H9 (cell line): ENCODE results near the gene C1QTNF9B. TPM values are rescaled to one million over a fixed set of nuclear protein-coding genes. Genes with fewer than 3 reads are reported as not detected.

Experiments
- DNase-seq: peaks from one replicate; pipeline ENCODE4 v3.0.0-alpha.2; 2017
- H2AFZ ChIP-seq: one replicate; pipeline ENCODE4 v1.6.1; 2013; ENCODE audit warnings: mild to moderate bottlenecking, low read length, control low read depth, moderate library complexity
- H2AK5ac ChIP-seq: 2 replicates; pipeline ENCODE4 v1.6.1; 2013; ENCODE audit warnings: low read length, control low read depth, mixed read lengths; ENCODE audit not compliant: insufficient read length
- H2BK120ac ChIP-seq: one replicate; pipeline ENCODE4 v1.6.1; 2013; ENCODE audit warnings: low read depth, mild to moderate bottlenecking, low read length, control low read depth, inconsistent platforms; ENCODE audit not compliant: poor library complexity, severe bottlenecking
- H2BK12ac ChIP-seq: 2 replicates; pipeline ENCODE4 v1.6.1; 2013; ENCODE audit warnings: low read length, control low read depth, mixed read lengths, low read depth; ENCODE audit not compliant: insufficient read length
- H2BK15ac ChIP-seq: 2 replicates; pipeline ENCODE4 v1.6.1; 2013; ENCODE audit warnings: low read depth, low read length, control low read depth
- H2BK20ac ChIP-seq: one replicate; pipeline ENCODE4 v1.6.1; 2013; ENCODE audit warnings: low read depth, mild to moderate bottlenecking, low read length, control low read depth, inconsistent platforms; ENCODE audit not compliant: poor library complexity, severe bottlenecking
- H2BK5ac ChIP-seq: 2 replicates; pipeline ENCODE4 v1.6.1; 2013; ENCODE audit warnings: low read length, control low read depth, mixed read lengths; ENCODE audit not compliant: insufficient read length
- H3K14ac ChIP-seq: 2 replicates; pipeline ENCODE4 v1.6.1; 2013; ENCODE audit warnings: low read length, control low read depth; ENCODE audit not compliant: insufficient read depth
- H3K18ac ChIP-seq: 2 replicates; pipeline ENCODE4 v1.6.1; 2013; ENCODE audit warnings: low read depth, mild to moderate bottlenecking, mixed read lengths, low read length, control low read depth; ENCODE audit not compliant: insufficient read length
- H3K23ac ChIP-seq: 2 replicates; pipeline ENCODE4 v1.6.1; 2013; ENCODE audit warnings: low read length, control low read depth, mixed read lengths, low read depth; ENCODE audit not compliant: insufficient read length
- H3K23me2 ChIP-seq: 2 replicates; pipeline ENCODE4 v1.6.1; 2013; ENCODE audit warnings: low read depth, mild to moderate bottlenecking, mixed read lengths, low read length, control low read depth; ENCODE audit not compliant: insufficient read length, poor library complexity, severe bottlenecking
- H3K27ac ChIP-seq: 2 replicates; pipeline ENCODE4 v1.5.1; 2013; ENCODE audit warnings: low read length, control low read depth, mixed read lengths, low read depth; ENCODE audit not compliant: insufficient read length
- H3K27me3 ChIP-seq: 2 replicates; pipeline ENCODE4 v1.6.1; 2013; ENCODE audit warnings: low read length, control low read depth, inconsistent platforms; ENCODE audit not compliant: insufficient read depth
- H3K4ac ChIP-seq: 2 replicates; pipeline ENCODE4 v1.6.1; 2013; ENCODE audit warnings: low read depth, mild to moderate bottlenecking, control low read depth, inconsistent platforms, low read length, moderate library complexity
- H3K4me1 ChIP-seq: 2 replicates; pipeline ENCODE4 v1.6.1; 2013; ENCODE audit warnings: low read length, control low read depth, inconsistent platforms; ENCODE audit not compliant: insufficient read depth
- H3K4me2 ChIP-seq: 2 replicates; pipeline ENCODE4 v1.6.1; 2013; ENCODE audit warnings: low read length, control low read depth, mixed read lengths; ENCODE audit not compliant: insufficient read length, insufficient read depth
- H3K56ac ChIP-seq: 2 replicates; pipeline ENCODE4 v1.6.1; 2013; ENCODE audit warnings: low read depth, mild to moderate bottlenecking, mixed read lengths, low read length, control low read depth; ENCODE audit not compliant: insufficient read length
- H3K79me1 ChIP-seq: 2 replicates; pipeline ENCODE4 v1.6.1; 2013; ENCODE audit warnings: low read depth, mild to moderate bottlenecking, moderate library complexity, low read length, control low read depth, inconsistent platforms; ENCODE audit not compliant: insufficient read depth, poor library complexity, severe bottlenecking
- H3K79me2 ChIP-seq: 2 replicates; pipeline ENCODE4 v1.6.1; 2013; ENCODE audit warnings: low read length, control low read depth, inconsistent platforms; ENCODE audit not compliant: insufficient read depth
- H3K9ac ChIP-seq: 2 replicates; pipeline ENCODE4 v1.6.1; 2013; ENCODE audit warnings: low read length, control low read depth, mixed read lengths; ENCODE audit not compliant: insufficient read length; ENCODE audit errors: extremely low read depth
- H3K9me3 ChIP-seq: one replicate; pipeline ENCODE4 v1.6.1; 2013; ENCODE audit warnings: low read depth, low read length, inconsistent platforms; ENCODE audit not compliant: control insufficient read depth
- H3T11ph ChIP-seq: one replicate; pipeline ENCODE4 v1.6.1; 2013; ENCODE audit warnings: mild to moderate bottlenecking, low read length, control low read depth, inconsistent platforms
- H4K20me1 ChIP-seq: one replicate; pipeline ENCODE4 v1.6.1; 2013; ENCODE audit not compliant: control insufficient read depth, insufficient read length, insufficient read depth
- H4K5ac ChIP-seq: 2 replicates; pipeline ENCODE4 v1.6.1; 2013; ENCODE audit warnings: low read depth, mild to moderate bottlenecking, mixed read lengths, low read length, control low read depth; ENCODE audit not compliant: insufficient read length
- H4K8ac ChIP-seq: replicated peaks from 2 replicates; pipeline ENCODE4 v1.6.1; 2013; ENCODE audit warnings: low read length, control low read depth, mixed read lengths, low read depth; ENCODE audit not compliant: insufficient read length
- H4K91ac ChIP-seq: 2 replicates; pipeline ENCODE4 v1.6.1; 2013; ENCODE audit warnings: low read depth, mild to moderate bottlenecking, moderate library complexity, mixed read lengths, low read length, control low read depth; ENCODE audit not compliant: insufficient read length
- H3K27ac Mint-ChIP-seq, 3 experiments: 2 replicates in 2 of 3; 3 replicates in 1 of 3; pipeline ENCODE4 v1.8.0; 2020 to 2021; ENCODE audit warnings: mixed read lengths in 3 of 3, mild to moderate bottlenecking in 1 of 3, moderate library complexity in 1 of 3
- H3K27me3 Mint-ChIP-seq: 2 replicates; pipeline ENCODE4 v1.8.0; 2021; ENCODE audit warnings: low read depth, mild to moderate bottlenecking, moderate library complexity, mixed read lengths
- H3K36me3 Mint-ChIP-seq, 3 experiments: 2 replicates in 2 of 3; 3 replicates in 1 of 3; pipeline ENCODE4 v1.8.0; 2020 to 2021; ENCODE audit warnings: low read depth in 3 of 3, mixed read lengths in 3 of 3; ENCODE audit not compliant: insufficient read depth in 1 of 3
- H3K4me1 Mint-ChIP-seq, 2 experiments: 2 replicates each; pipeline ENCODE4 v1.8.0; 2020; ENCODE audit warnings: mixed read lengths in 2 of 2
- H3K4me3 Mint-ChIP-seq, 2 experiments: 2 replicates in 1 of 2; 3 replicates in 1 of 2; pipeline ENCODE4 v1.8.0; 2020 to 2021; ENCODE audit warnings: mild to moderate bottlenecking in 2 of 2, mixed read lengths in 2 of 2, moderate library complexity in 1 of 2
- H3K9me3 Mint-ChIP-seq, 2 experiments: 2 replicates in 1 of 2; 3 replicates in 1 of 2; pipeline ENCODE4 v1.8.0; 2020; ENCODE audit warnings: mild to moderate bottlenecking in 2 of 2, mixed read lengths in 2 of 2, moderate library complexity in 1 of 2
- WGBS: extraction: QIAGEN DNeasy Blood & Tissue Kit; methylation state at CpG from one replicate; pipeline ENCODE4 v1.1.7; 2013; ENCODE audit warnings: missing lambda C conversion rate, low lambda C conversion rate, mixed read lengths; ENCODE audit not compliant: insufficient read length; ENCODE audit errors: extremely low coverage; 5-methylcytosine and 5-hydroxymethylcytosine counted together
- total RNA-seq: library from RNA; stranded (reverse); gene quantifications from 2 replicates; pipeline ENCODE4 v1.2.1, GENCODE V29; 2021
- TF ChIP-seq, protein P1 (sequence below): fragments of 200-600 bp; sonication (generic); conservative IDR thresholded peaks from 3 replicates; pipeline ENCODE4 v1.8.0; 2021; ENCODE audit warnings: antibody characterized with exemption, mild to moderate bottlenecking

Gene C1QTNF9B
- total RNA-seq, 1 experiment from 2014 or later = not detected

DNA sequence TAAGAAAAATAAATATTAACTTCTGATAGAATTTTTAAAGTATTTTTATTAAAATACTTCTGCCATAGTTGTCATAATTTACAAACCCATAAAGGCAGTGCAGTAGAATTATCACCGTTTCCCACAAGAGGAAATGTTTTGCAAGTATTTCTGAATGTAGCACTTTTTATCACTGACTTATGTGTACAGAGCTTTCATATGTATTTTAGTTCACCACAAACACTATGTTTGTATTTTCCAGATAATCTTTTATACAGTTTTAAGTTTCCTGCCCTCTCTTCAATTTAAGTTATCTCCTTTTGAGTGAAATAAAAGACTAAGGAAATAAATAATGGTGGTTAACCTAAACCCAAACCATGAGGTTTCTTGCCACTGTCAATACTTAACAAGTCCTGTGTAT, 32.3 kb downstream of the C1QTNF9B start:
- no peaks in the 10 kb centered on the region for H3K79me1 ChIP-seq
- no peak for DNase-seq
- Mint-ChIP-seq H3K4me3 (no peak overlapping the region), H3K36me3 (peaks cover 0 to 3% (median 0%) of the 10 kb centered on the region in 3 experiments; a peak in 2 of 7 replicates), H3K9me3 (no peaks in the 10 kb centered on the region), H3K27me3 (no peaks in the 10 kb centered on the region), H3K27ac (no peak overlapping the region), H3K4me1 (no peaks in the 10 kb centered on the region)
- no peak overlapping the region for H3K18ac ChIP-seq
- no peak overlapping the region for H4K91ac ChIP-seq
- no peaks in the 10 kb centered on the region for H3K4me1 ChIP-seq
- H2BK20ac ChIP-seq = no peak overlapping the region
- no peak overlapping the region for H3K56ac ChIP-seq
- H2BK12ac ChIP-seq = no peak overlapping the region
- H4K8ac ChIP-seq = no peak overlapping the region
- no peak overlapping the region for H3K4me2 ChIP-seq
- no CpG with 5 or more reads among the region's 1 CpG for WGBS
- H3K27ac ChIP-seq = no peak overlapping the region
- H2AK5ac ChIP-seq = no peak overlapping the region
- no peak overlapping the region for H2BK5ac ChIP-seq
- no peak overlapping the region for H2BK120ac ChIP-seq
- no peak overlapping the region for H3K9ac ChIP-seq
- no peak overlapping the region for H4K5ac ChIP-seq
- H3K4ac ChIP-seq = no peak overlapping the region
- H3K23me2 ChIP-seq = no peaks in the 10 kb centered on the region
- no peak overlapping the region for H2BK15ac ChIP-seq
- H3K79me2 ChIP-seq = no peaks in the 10 kb centered on the region
- TF ChIP-seq, protein P1, sequence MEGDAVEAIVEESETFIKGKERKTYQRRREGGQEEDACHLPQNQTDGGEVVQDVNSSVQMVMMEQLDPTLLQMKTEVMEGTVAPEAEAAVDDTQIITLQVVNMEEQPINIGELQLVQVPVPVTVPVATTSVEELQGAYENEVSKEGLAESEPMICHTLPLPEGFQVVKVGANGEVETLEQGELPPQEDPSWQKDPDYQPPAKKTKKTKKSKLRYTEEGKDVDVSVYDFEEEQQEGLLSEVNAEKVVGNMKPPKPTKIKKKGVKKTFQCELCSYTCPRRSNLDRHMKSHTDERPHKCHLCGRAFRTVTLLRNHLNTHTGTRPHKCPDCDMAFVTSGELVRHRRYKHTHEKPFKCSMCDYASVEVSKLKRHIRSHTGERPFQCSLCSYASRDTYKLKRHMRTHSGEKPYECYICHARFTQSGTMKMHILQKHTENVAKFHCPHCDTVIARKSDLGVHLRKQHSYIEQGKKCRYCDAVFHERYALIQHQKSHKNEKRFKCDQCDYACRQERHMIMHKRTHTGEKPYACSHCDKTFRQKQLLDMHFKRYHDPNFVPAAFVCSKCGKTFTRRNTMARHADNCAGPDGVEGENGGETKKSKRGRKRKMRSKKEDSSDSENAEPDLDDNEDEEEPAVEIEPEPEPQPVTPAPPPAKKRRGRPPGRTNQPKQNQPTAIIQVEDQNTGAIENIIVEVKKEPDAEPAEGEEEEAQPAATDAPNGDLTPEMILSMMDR = no peak
- H2AFZ ChIP-seq = no peak overlapping the region
- H3K14ac ChIP-seq = no peak overlapping the region
- H3K9me3 ChIP-seq = no peaks in the 10 kb centered on the region
- no peak overlapping the region for H3T11ph ChIP-seq
- H3K27me3 ChIP-seq = no peaks in the 10 kb centered on the region; the same call in 1 of the 2 replicates
- no peak overlapping the region for H3K23ac ChIP-seq
- no peaks in the 10 kb centered on the region for H4K20me1 ChIP-seq
